Smooth muscle cell (in vitro differentiated cells): ENCODE measurements around the gene GNAQ. TPM values are rescaled to one million over a fixed set of nuclear protein-coding genes. Genes with fewer than 3 reads are reported as not detected.

Experiments
- DNase-seq: peaks from one replicate; lab custom pipeline; 2025; ENCODE audit not compliant: unreplicated experiment; lab: John Stamatoyannopoulos, UW
- H2AFZ ChIP-seq: fragments of 200-600 bp; sonication (generic); 2 replicates; pipeline ENCODE4 v1.6.0; 2016; ENCODE audit warnings: antibody characterized with exemption, low read depth, mild to moderate bottlenecking
- H3F3A ChIP-seq: fragments of 200-600 bp; sonication (generic); 2 replicates; pipeline ENCODE4 v1.6.0; 2017; ENCODE audit warnings: antibody characterized with exemption, low read depth
- H3K27ac ChIP-seq: fragments of 200-600 bp; sonication (generic); 2 replicates; pipeline ENCODE4 v1.5.1; 2016; ENCODE audit warnings: low read depth, mild to moderate bottlenecking
- H3K27me3 ChIP-seq: fragments of 200-600 bp; sonication (generic); 2 replicates; pipeline ENCODE4 v1.6.1; 2016; ENCODE audit warnings: low read depth, mild to moderate bottlenecking
- H3K36me3 ChIP-seq: fragments of 200-600 bp; sonication (generic); 2 replicates; pipeline ENCODE4 v1.5.1; 2016; ENCODE audit warnings: low read depth
- H3K4me1 ChIP-seq: fragments of 200-600 bp; sonication (generic); 2 replicates; pipeline ENCODE4 v1.5.1; 2016; ENCODE audit warnings: low read depth
- H3K4me2 ChIP-seq: fragments of 200-600 bp; sonication (generic); 2 replicates; pipeline ENCODE4 v1.6.0; 2016; ENCODE audit warnings: mild to moderate bottlenecking
- H3K4me3 ChIP-seq: fragments of 200-600 bp; sonication (generic); 2 replicates; pipeline ENCODE4 v1.5.1; 2016; ENCODE audit warnings: mild to moderate bottlenecking
- H3K79me2 ChIP-seq: fragments of 200-600 bp; sonication (generic); 2 replicates; pipeline ENCODE4 v1.6.0; 2016; ENCODE audit warnings: low read depth, mild to moderate bottlenecking
- H3K9ac ChIP-seq: fragments of 200-600 bp; sonication (generic); 2 replicates; pipeline ENCODE4 v1.6.0; 2016; ENCODE audit warnings: low read depth
- H3K9me3 ChIP-seq: fragments of 200-600 bp; sonication (generic); replicated peaks from 2 replicates; pipeline ENCODE4 v1.5.1; 2016; ENCODE audit warnings: low read depth
- H4K20me1 ChIP-seq: fragments of 200-600 bp; sonication (generic); 2 replicates; pipeline ENCODE4 v1.6.0; 2016; ENCODE audit warnings: low read depth
- CTCF ChIP-seq: fragments of 200-600 bp; sonication (generic); IDR thresholded peaks from 2 replicates; pipeline ENCODE4 v1.5.1; 2017; ENCODE audit warnings: borderline replicate concordance, mild to moderate bottlenecking, antibody characterized with exemption; ENCODE audit not compliant: insufficient read depth, poor library complexity, severe bottlenecking
- WGBS: methylation state at CpG from one replicate; pipeline ENCODE4 v1.1.7; 2016; ENCODE audit warnings: low lambda C conversion rate; 5-methylcytosine and 5-hydroxymethylcytosine counted together
- polyA plus RNA-seq: library from polyadenylated mRNA; unstranded; fragments of >200 nt; fragmentation: Nextera tagmentation; extraction: Ambion mirVana; gene quantifications from 2 replicates; pipeline ENCODE4 v1.2.1, GENCODE V29; 2016
- total RNA-seq: library from RNA; depleted of rRNA; stranded (reverse); fragments of >200 nt; gene quantifications from 2 replicates; pipeline ENCODE4 v1.2.3, GENCODE V29; 2014

Gene GNAQ
- total and polyA plus RNA-seq, 2 experiments from 2014 or later = 12.5 to 41.4 TPM

DNA sequence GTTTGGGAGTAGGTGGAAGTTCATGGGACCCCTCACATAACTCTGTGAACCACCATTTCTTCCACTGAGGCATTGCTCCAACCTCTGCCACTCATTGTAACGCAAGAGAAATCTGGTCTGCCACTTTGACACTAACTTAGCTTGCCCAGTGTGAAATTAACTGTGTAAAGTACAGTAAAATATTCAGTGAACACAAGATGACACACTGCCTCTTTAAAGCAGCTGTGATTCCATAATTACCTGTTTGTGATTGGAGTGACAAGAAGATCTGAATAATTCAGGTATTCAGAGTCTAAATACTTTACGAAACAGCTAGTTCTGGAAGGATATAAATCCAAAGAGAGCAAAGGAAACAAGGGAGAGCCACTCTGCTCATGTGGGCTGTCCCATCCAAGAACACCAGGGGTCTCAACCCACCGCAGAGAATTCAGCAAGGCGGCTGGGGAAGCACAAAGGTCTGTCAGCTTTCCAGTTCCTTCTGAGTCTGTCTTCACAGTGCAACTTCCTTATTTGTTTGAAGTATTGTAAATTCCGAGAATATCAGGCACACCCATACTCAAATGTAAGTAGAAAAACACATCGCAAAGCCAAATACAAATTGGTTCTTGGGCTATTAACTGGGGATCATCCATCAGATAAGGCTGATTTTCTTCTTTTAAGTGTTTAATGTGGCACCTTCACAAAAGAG, 86.9 kb downstream of the GNAQ start:
- DNase-seq = no peak
- no peaks in the 10 kb centered on the region for H3K9me3 ChIP-seq
- H3K79me2 ChIP-seq = peaks cover 81% of the 10 kb centered on the region
- no peaks in the 10 kb centered on the region for H3K27me3 ChIP-seq
- no peak for TF ChIP-seq CTCF
- no peak overlapping the region for H2AFZ ChIP-seq
- peak overlapping the region; percentile 27 for H3K4me3 ChIP-seq
- H3K9ac ChIP-seq = no peak overlapping the region
- H3K4me2 ChIP-seq = no peak overlapping the region
- no peaks in the 10 kb centered on the region for H3F3A ChIP-seq
- H3K27ac ChIP-seq = no peak overlapping the region
- no peaks in the 10 kb centered on the region for H3K36me3 ChIP-seq
- 61% methylated on average over 6 of the region's 6 CpGs for WGBS
- peaks cover 99% of the 10 kb centered on the region for H4K20me1 ChIP-seq
- H3K4me1 ChIP-seq = peaks cover 23% of the 10 kb centered on the region

- DNase-seq = no peak
- WGBS = 60% methylated on average over 4 of the region's 4 CpGs
- H3K4me2 ChIP-seq = no peak overlapping the region
- no peaks in the 10 kb centered on the region for H3K27me3 ChIP-seq
- H2AFZ ChIP-seq = no peak overlapping the region
- H3K27ac ChIP-seq = no peak overlapping the region
- no peak overlapping the region for H3K4me3 ChIP-seq
- no peaks in the 10 kb centered on the region for H3K9me3 ChIP-seq
- no peak overlapping the region for H3K9ac ChIP-seq
- no peaks in the 10 kb centered on the region for H3K36me3 ChIP-seq
- H3F3A ChIP-seq = no peaks in the 10 kb centered on the region
- TF ChIP-seq CTCF = no peak
- H3K79me2 ChIP-seq = peaks cover 81% of the 10 kb centered on the region
- peaks cover 23% of the 10 kb centered on the region for H3K4me1 ChIP-seq
- H4K20me1 ChIP-seq = peaks cover 99% of the 10 kb centered on the region
Measured at GRCh38 chr9:77943057-77943456, 88.6 kb downstream of the GNAQ start.

DNA sequence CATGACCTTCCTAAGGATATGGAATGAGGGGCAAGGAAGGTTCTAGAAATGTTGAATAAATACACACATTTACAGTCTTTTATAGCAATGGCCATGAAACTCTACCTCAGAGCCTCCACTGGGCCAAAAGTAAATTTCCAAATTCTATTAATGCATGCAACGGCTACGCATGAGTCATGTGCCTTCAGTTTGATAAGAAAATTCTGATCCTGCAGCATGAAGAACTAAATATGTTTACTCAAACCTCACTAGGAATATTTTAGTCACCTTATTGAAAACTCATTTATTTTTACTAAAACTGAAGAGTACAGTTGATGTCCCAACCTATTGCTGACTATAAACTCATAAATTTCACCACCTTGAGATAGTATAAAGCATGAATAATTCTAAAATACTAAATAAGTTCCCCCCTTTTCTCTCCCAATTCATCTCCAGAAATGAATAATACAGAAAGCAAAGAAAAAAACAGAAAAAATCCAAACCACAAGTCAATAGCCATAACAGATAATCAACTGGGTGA, 92.4 kb downstream of the GNAQ start:
- H3K4me2 ChIP-seq = no peak overlapping the region
- DNase-seq = no peak

More for the DNA sequence above, 92.4 kb downstream of the GNAQ start:
- H3K36me3 ChIP-seq = no peaks in the 10 kb centered on the region
- H3K79me2 ChIP-seq = peaks cover 84% of the 10 kb centered on the region
- no peak overlapping the region for H3K9ac ChIP-seq
- no peak overlapping the region for H2AFZ ChIP-seq
- no peaks in the 10 kb centered on the region for H3K9me3 ChIP-seq
- no peaks in the 10 kb centered on the region for H3K27me3 ChIP-seq
- no peak overlapping the region for H3K27ac ChIP-seq
- peaks cover 97% of the 10 kb centered on the region for H4K20me1 ChIP-seq
- H3F3A ChIP-seq = no peaks in the 10 kb centered on the region
- 68% methylated on average over 2 of the region's 2 CpGs for WGBS
- TF ChIP-seq CTCF = no peak
- H3K4me3 ChIP-seq = no peak overlapping the region
- no peaks in the 10 kb centered on the region for H3K4me1 ChIP-seq
